ENCODE data around the gene C5orf15. TPM values are rescaled to one million over a fixed set of nuclear protein-coding genes. Genes with fewer than 3 reads are reported as not detected.
A peak's percentile ranks its signal among the peaks of the same experiment; 100 is the strongest.
"Not testable (repeated sequence)": the region's sequence is repeated elsewhere in the genome, so short reads cannot be mapped to it uniquely, and the experiment has no call there.

C5orf15 gene
- total RNA-seq, 3 donors from 2014 or later = 26.0 to 31.2 (median 28.6) TPM

GRCh38 chr5:133981714-133982113 is 13.3 kb upstream of the C5orf15 start:
- Mint-ChIP-seq H3K36me3 (ENCODE audit: insufficient read depth) (peaks cover 25% of the 10 kb centered on the region), H3K4me3 (no peak overlapping the region), H3K4me1 (ENCODE audit: low read depth) (peaks cover 14% of the 10 kb centered on the region), H3K27me3 (ENCODE audit: low read depth) (no peaks in the 10 kb centered on the region), H3K9me3 (no peaks in the 10 kb centered on the region)
- ATAC-seq (no peak), DNase-seq (no peak)

- peaks cover 24% of the 10 kb centered on the region for H3K36me3 Mint-ChIP-seq (ENCODE audit: insufficient read depth)
- H3K4me1 Mint-ChIP-seq (ENCODE audit: low read depth) = peaks cover 10% of the 10 kb centered on the region
- no peak for ATAC-seq
- no peaks in the 10 kb centered on the region for H3K27me3 Mint-ChIP-seq (ENCODE audit: low read depth)
- no peak for DNase-seq
- H3K9me3 Mint-ChIP-seq = no peaks in the 10 kb centered on the region
- no peak overlapping the region for H3K4me3 Mint-ChIP-seq
Observed at GRCh38 chr5:133980652-133981051, 12.2 kb upstream of the C5orf15 start.

DNA sequence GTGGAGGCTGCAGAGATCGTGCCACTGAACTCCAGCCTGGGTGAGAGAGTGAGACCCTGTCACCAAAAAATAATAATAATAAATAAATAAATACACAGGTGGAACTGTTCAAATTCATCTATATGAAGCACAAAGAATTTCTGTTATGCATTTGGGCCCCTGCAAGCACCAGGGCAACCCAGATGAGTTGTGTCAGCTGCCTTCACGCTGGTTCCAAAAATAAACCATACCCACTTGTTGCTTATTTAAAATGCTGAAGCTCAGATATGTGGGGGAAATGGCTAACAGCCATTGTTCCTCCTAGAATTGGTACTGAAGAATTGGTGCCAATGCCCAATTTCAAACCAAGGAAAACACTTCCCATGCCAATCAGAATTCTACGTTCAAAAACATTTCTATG is 10.5 kb upstream of the C5orf15 start:
- DNase-seq (no peak), ATAC-seq (no peak)
- Mint-ChIP-seq H3K27me3 (ENCODE audit: low read depth) (no peaks in the 10 kb centered on the region), H3K4me3 (no peak overlapping the region), H3K4me1 (ENCODE audit: low read depth) (peaks cover 10% of the 10 kb centered on the region), H3K36me3 (ENCODE audit: insufficient read depth) (peaks cover 24% of the 10 kb centered on the region), H3K9me3 (no peaks in the 10 kb centered on the region)

GRCh38 chr5:133977858-133978257 is 9.4 kb upstream of the C5orf15 start:
- DNase-seq (no peak), ATAC-seq (no peak)
- peaks cover 22% of the 10 kb centered on the region for H3K36me3 Mint-ChIP-seq (ENCODE audit: insufficient read depth)
- H3K4me1 Mint-ChIP-seq (ENCODE audit: low read depth) = peaks cover 10% of the 10 kb centered on the region
- no peaks in the 10 kb centered on the region for H3K27me3 Mint-ChIP-seq (ENCODE audit: low read depth)
- H3K4me3 Mint-ChIP-seq = no peak overlapping the region
- H3K9me3 Mint-ChIP-seq = no peaks in the 10 kb centered on the region

- DNase-seq = no peak
- Mint-ChIP-seq H3K4me3 (no peak overlapping the region), H3K9me3 (no peaks in the 10 kb centered on the region), H3K36me3 (ENCODE audit: insufficient read depth) (peaks cover 22% of the 10 kb centered on the region), H3K27me3 (ENCODE audit: low read depth) (no peaks in the 10 kb centered on the region), H3K4me1 (ENCODE audit: low read depth) (peaks cover 10% of the 10 kb centered on the region)
- ATAC-seq = no peak
Observed at GRCh38 chr5:133977161-133977787, 8.8 kb upstream of the C5orf15 start.

DNA sequence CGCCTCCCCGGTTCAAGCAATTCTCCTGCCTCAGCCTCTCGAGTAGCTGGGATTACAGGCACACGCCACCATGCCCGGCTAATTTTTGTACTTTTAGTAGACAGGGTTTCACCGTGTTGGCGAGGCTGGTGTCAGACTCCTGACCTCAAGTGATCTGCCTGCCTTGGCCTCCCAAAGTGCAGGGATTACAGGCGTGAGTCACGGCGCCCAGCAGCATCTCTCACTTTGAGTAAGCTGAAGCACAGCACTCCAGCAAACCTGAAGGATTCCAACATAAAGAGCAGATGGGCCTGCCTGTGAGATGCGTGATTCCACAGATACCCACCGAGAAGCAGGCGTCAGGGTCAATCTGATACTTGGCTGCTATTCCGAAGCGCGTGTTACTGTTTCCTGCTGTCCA is 7.1 kb upstream of the C5orf15 start:
- H3K4me3 Mint-ChIP-seq; ATAC-seq; H3K4me1 Mint-ChIP-seq (ENCODE audit: low read depth); H3K27me3 Mint-ChIP-seq (ENCODE audit: low read depth); H3K9me3 Mint-ChIP-seq; DNase-seq: not testable (repeated sequence)
- H3K36me3 Mint-ChIP-seq (ENCODE audit: insufficient read depth) = peaks cover 12% of the 10 kb centered on the region

GRCh38 chr5:133974142-133974541 is 5.7 kb upstream of the C5orf15 start:
- DNase-seq (no peak), ATAC-seq (no peak)
- Mint-ChIP-seq H3K27me3 (ENCODE audit: low read depth) (no peaks in the 10 kb centered on the region), H3K9me3 (no peaks in the 10 kb centered on the region), H3K4me3 (no peak overlapping the region), H3K36me3 (ENCODE audit: insufficient read depth) (peaks cover 13% of the 10 kb centered on the region), H3K4me1 (ENCODE audit: low read depth) (peaks cover 17% of the 10 kb centered on the region)

DNA sequence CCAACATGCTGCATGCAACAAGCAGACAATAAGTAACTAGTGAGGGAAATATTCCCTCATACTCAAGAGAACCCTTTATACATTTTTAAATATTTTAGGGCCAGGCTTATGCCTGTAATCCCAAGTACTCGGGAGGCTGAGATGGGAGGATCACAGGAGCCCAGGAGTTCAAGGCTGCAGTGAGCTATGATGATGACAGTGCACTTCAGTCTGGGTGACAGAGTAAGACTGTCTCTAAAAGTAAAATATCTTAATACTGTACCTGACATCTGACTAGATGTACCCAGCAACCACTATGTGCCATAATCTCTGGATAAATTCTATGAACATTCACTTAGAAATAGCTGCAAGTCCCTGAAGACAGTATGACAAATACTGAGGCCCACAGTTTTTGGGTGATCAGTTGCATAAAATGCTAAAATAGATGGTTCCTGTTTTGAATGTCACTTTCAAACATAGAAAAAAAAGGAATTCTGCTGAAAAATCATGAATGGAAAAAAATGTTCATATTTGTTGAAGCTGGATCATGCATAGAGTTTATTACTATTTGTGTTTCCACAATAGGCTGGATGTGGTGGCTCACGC is 2.0 kb upstream of the C5orf15 start:
- Mint-ChIP-seq H3K4me1 (ENCODE audit: low read depth) (peaks cover 39% of the 10 kb centered on the region), H3K36me3 (ENCODE audit: insufficient read depth) (peaks cover 12% of the 10 kb centered on the region), H3K27me3 (ENCODE audit: low read depth) (no peaks in the 10 kb centered on the region), H3K9me3 (no peaks in the 10 kb centered on the region), H3K4me3 (peak overlapping the region; percentile 98)
- DNase-seq (no peak), ATAC-seq (no peak)

GRCh38 chr5:133969654-133970324 is 1.4 kb upstream of the C5orf15 start:
- DNase-seq = no peak
- Mint-ChIP-seq H3K4me1 (ENCODE audit: low read depth) (peaks cover 45% of the 10 kb centered on the region), H3K9me3 (no peaks in the 10 kb centered on the region), H3K27me3 (ENCODE audit: low read depth) (no peaks in the 10 kb centered on the region), H3K4me3 (peak overlapping the region; percentile 98), H3K36me3 (ENCODE audit: insufficient read depth) (peaks cover 12% of the 10 kb centered on the region)
- no peak for ATAC-seq

GRCh38 chr5:133967698-133968203 is 674 bp downstream of the C5orf15 start:
- ATAC-seq (peak; percentile 32 to 36), DNase-seq (no peak)
- H3K9me3 Mint-ChIP-seq = no peaks in the 10 kb centered on the region
- H3K4me1 Mint-ChIP-seq (ENCODE audit: low read depth) = peaks cover 57% of the 10 kb centered on the region
- no peaks in the 10 kb centered on the region for H3K27me3 Mint-ChIP-seq (ENCODE audit: low read depth)
- peak overlapping the region; percentile 98 for H3K4me3 Mint-ChIP-seq
- peaks cover 6% of the 10 kb centered on the region for H3K36me3 Mint-ChIP-seq (ENCODE audit: insufficient read depth)

- Mint-ChIP-seq H3K9me3 (no peaks in the 10 kb centered on the region), H3K36me3 (ENCODE audit: insufficient read depth) (peaks cover 6% of the 10 kb centered on the region), H3K4me3 (peak overlapping the region; percentile 98), H3K4me1 (ENCODE audit: low read depth) (peaks cover 64% of the 10 kb centered on the region), H3K27me3 (ENCODE audit: low read depth) (no peaks in the 10 kb centered on the region)
- DNase-seq (no peak), ATAC-seq (no peak)
Observed at GRCh38 chr5:133967124-133967523, 1.3 kb downstream of the C5orf15 start.

DNA sequence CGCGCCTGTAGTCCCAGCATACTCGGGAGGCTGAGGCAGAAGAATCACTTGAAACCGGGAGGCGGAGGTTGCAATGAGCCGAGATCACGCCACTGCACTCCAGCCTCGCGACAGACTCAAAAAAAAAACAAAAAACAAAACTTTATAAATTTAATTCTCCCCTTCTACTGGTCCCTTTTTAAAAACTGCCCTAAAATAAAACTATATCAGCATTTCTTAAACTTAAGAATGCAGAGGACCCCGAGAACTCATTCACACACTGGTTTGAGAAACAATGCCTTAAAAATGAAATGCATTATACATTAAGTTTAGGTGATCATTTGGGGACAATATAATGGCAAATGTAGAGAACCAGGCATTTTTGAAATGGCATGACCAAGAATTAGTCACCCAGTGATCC is 2.3 kb downstream of the C5orf15 start:
- Mint-ChIP-seq H3K4me3 (no peak overlapping the region), H3K27me3 (ENCODE audit: low read depth) (no peaks in the 10 kb centered on the region), H3K4me1 (ENCODE audit: low read depth) (peaks cover 64% of the 10 kb centered on the region), H3K9me3 (no peaks in the 10 kb centered on the region), H3K36me3 (ENCODE audit: insufficient read depth) (peaks cover 6% of the 10 kb centered on the region)
- DNase-seq (no peak), ATAC-seq (no peak)

DNA sequence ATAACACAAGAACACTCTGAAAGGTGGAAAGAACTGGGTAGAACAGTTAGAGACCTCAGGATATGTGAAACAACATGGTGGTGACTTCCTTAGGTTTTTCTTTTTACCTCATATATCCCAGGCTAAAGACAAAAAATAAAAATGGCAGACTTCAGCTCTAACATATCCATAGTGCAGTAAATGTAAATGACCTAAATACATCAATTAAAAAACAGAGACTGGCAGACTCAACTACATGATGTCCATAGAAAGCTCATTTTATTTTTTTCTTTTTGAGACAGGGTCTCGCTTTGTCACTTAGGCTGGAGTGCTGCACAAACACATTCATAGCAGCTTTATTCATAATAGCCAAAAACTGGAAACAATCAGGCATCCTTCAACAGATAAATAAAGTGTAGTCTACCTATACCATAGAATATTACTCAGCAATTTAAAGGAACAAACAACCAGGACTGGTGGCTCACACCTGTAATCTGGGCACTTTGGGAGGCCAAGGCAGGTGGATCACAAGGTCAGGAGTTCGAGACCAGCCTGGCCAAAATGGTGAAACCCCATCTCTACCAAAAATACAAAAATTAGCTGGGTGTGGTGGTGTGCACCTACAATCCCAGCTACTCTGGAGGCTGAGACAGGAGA is 4.8 kb downstream of the C5orf15 start:
- Mint-ChIP-seq H3K27me3 (ENCODE audit: low read depth) (no peaks in the 10 kb centered on the region), H3K9me3 (no peaks in the 10 kb centered on the region), H3K36me3 (ENCODE audit: insufficient read depth) (peaks cover 11% of the 10 kb centered on the region), H3K4me3 (no peak overlapping the region), H3K4me1 (ENCODE audit: low read depth) (peaks cover 63% of the 10 kb centered on the region)
- DNase-seq = no peak
- no peak for ATAC-seq

DNA sequence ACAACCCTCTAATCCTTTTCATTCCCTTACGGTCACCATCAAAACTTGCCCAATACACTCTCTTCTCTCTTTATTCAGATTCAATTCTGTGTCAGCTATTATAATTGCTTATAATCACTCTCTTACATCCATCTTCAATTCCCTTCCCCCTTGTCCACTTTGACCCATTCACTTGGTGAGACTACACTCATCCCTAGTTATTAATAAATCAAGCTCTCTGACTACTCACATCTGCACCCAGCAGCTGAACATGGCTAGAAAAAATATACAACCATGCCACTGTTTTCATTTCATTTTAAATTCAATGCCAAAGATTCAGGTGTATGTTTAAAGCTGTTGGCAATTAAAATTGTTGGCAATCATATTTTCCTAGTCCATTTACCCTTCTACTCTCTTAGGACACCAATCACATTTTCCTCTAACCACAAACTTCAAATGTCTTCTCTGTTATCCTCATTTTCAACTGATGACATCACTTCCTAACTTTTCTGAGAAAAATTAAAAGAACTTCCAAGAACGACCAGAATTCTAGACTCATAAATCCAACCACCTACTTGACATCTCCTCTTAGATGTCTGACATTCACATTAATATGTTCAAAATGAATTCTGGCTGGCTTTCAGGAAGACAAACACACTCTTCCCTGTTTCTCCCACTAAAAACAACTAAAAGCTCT is 5.5 kb downstream of the C5orf15 start:
- peaks cover 58% of the 10 kb centered on the region for H3K4me1 Mint-ChIP-seq (ENCODE audit: low read depth)
- no peaks in the 10 kb centered on the region for H3K9me3 Mint-ChIP-seq
- ATAC-seq (no peak), DNase-seq (no peak)
- H3K36me3 Mint-ChIP-seq (ENCODE audit: insufficient read depth) = peaks cover 12% of the 10 kb centered on the region
- no peaks in the 10 kb centered on the region for H3K27me3 Mint-ChIP-seq (ENCODE audit: low read depth)
- H3K4me3 Mint-ChIP-seq = no peak overlapping the region
